Endothelial cell (in vitro differentiated cells): ENCODE measurements around the gene MASP1. TPM values are rescaled to one million over a fixed set of nuclear protein-coding genes. Genes with fewer than 3 reads are reported as not detected.

ENCODE experiments used
- DNase-seq: peaks from one replicate; pipeline ENCODE4 v3.0.0; 2021; ENCODE audit warnings: low spot score
- H3K27ac Mint-ChIP-seq: one replicate; pipeline ENCODE4 v1.8.0; 2021; ENCODE audit warnings: mixed read lengths, inconsistent platforms; ENCODE audit not compliant: unreplicated experiment
- H3K27me3 Mint-ChIP-seq: one replicate; pipeline ENCODE4 v1.8.0; 2021; ENCODE audit warnings: mild to moderate bottlenecking, moderate library complexity, mixed read lengths, inconsistent platforms; ENCODE audit not compliant: unreplicated experiment
- H3K36me3 Mint-ChIP-seq: one replicate; pipeline ENCODE4 v1.8.0; 2021; ENCODE audit warnings: mild to moderate bottlenecking, low read depth, mixed read lengths, inconsistent platforms; ENCODE audit not compliant: unreplicated experiment
- H3K4me1 Mint-ChIP-seq: one replicate; pipeline ENCODE4 v1.8.0; 2021; ENCODE audit warnings: mild to moderate bottlenecking, mixed read lengths, inconsistent platforms; ENCODE audit not compliant: unreplicated experiment
- H3K4me3 Mint-ChIP-seq: one replicate; pipeline ENCODE4 v1.8.0; 2021; ENCODE audit warnings: mild to moderate bottlenecking, mixed read lengths, inconsistent platforms; ENCODE audit not compliant: unreplicated experiment
- H3K9me3 Mint-ChIP-seq: one replicate; pipeline ENCODE4 v1.8.0; 2021; ENCODE audit warnings: mixed read lengths, inconsistent platforms; ENCODE audit not compliant: unreplicated experiment
- CTCF ChIP-seq: fragments of 200-600 bp; sonication (generic); IDR thresholded peaks from one replicate; pipeline ENCODE4 v1.5.0; 2021; ENCODE audit warnings: antibody characterized with exemption; ENCODE audit not compliant: unreplicated experiment
- total RNA-seq: library from RNA; stranded (reverse); fragmentation: NEBNext Ultra II Directional; extraction: Animal tissue kit (Norgen Biotek cat#: 25700); gene quantifications from one replicate; pipeline ENCODE4 v1.2.1, GENCODE V29; 2021; ENCODE audit not compliant: unreplicated experiment

MASP1 gene
- total RNA-seq, 1 donor from 2014 or later, result 0.56 TPM

- no peaks in the 10 kb centered on the region for H3K4me1 Mint-ChIP-seq
- TF ChIP-seq CTCF, result no peak
- no peak for DNase-seq
Observed at GRCh38 chr3:187198490-187198889, 93.0 kb downstream of the MASP1 start.

GRCh38 chr3:187197335-187197649 lies 94.2 kb downstream of the MASP1 start, which contains the start of gene RTP1:
RTP1 (plus strand) TSS chr3:187197486; CDS start chr3:187197516, 30 bp downstream.
- Mint-ChIP-seq H3K27me3 (peaks cover 2% of the 10 kb centered on the region), H3K9me3 (no peaks in the 10 kb centered on the region), H3K27ac (no peak within 1 kb of the TSS), H3K4me3 (no peak within 1 kb of the TSS), H3K36me3 (no peaks in the 10 kb centered on the region), H3K4me1 (no peaks in the 10 kb centered on the region)
- no peak for DNase-seq
- TF ChIP-seq CTCF, result no peak

More at GRCh38 chr3:187198490-187198889, 93.0 kb downstream of the MASP1 start:
- Mint-ChIP-seq H3K4me3 (no peak overlapping the region), H3K27ac (no peak overlapping the region), H3K36me3 (no peaks in the 10 kb centered on the region), H3K27me3 (peaks cover 2% of the 10 kb centered on the region), H3K9me3 (no peaks in the 10 kb centered on the region)

- H3K27me3 Mint-ChIP-seq, result peaks cover 2% of the 10 kb centered on the region
- H3K4me1 Mint-ChIP-seq, result no peaks in the 10 kb centered on the region
- no peaks in the 10 kb centered on the region for H3K9me3 Mint-ChIP-seq
- H3K27ac Mint-ChIP-seq, result no peak overlapping the region
- no peak for TF ChIP-seq CTCF
- no peaks in the 10 kb centered on the region for H3K36me3 Mint-ChIP-seq
- DNase-seq, result no peak
- H3K4me3 Mint-ChIP-seq, result no peak overlapping the region
Observed at GRCh38 chr3:187196573-187197334, 94.8 kb downstream of the MASP1 start.

GRCh38 chr3:187193181-187193580 lies 98.4 kb downstream of the MASP1 start:
- Mint-ChIP-seq H3K27ac (no peak overlapping the region), H3K27me3 (no peaks in the 10 kb centered on the region), H3K4me1 (no peaks in the 10 kb centered on the region), H3K4me3 (no peak overlapping the region), H3K9me3 (no peaks in the 10 kb centered on the region), H3K36me3 (no peaks in the 10 kb centered on the region)
- no peak for DNase-seq
- TF ChIP-seq CTCF, result no peak

GRCh38 chr3:187191271-187191670 lies 100.3 kb downstream of the MASP1 start:
- Mint-ChIP-seq H3K27ac (no peak overlapping the region), H3K27me3 (no peaks in the 10 kb centered on the region), H3K4me3 (no peak overlapping the region), H3K4me1 (no peaks in the 10 kb centered on the region), H3K9me3 (no peaks in the 10 kb centered on the region), H3K36me3 (no peaks in the 10 kb centered on the region)
- DNase-seq, result no peak
- TF ChIP-seq CTCF, result no peak
